H1 (cell line): ENCODE results near the gene GPA33. TPM values are rescaled to one million over a fixed set of nuclear protein-coding genes. Genes with fewer than 3 reads are reported as not detected.

Experiments used
- CTCF ChIA-PET: fragments of 300-600 bp; sonication (Branson Sonifier 250); formaldehyde crosslinking; loops from one replicate; lab custom pipeline; 2021; ENCODE audit not compliant: partially characterized antibody; lab: Charles Lee
- POLR2A ChIA-PET: fragments of 300-600 bp; sonication (Branson Sonifier 250); formaldehyde crosslinking; loops from one replicate; lab custom pipeline; 2021; ENCODE audit warnings: inconsistent platforms; ENCODE audit not compliant: partially characterized antibody; lab: Charles Lee
- DNase-seq, 2 experiments: peaks; one replicate each; pipeline versions ENCODE4 v3.0.0 to v3.0.0-alpha.2; 2010 to 2022; ENCODE audit warnings: low spot score in 2 of 2, low read depth in 1 of 2, mixed read lengths in 1 of 2
- FAIRE-seq: peaks from 2 replicates; lab custom pipeline; 2011; peaks lifted over from hg19 to GRCh38; lab: Jason Lieb, UNC
- H2AFZ ChIP-seq: 2 replicates; pipeline ENCODE4 v1.8.1; 2012; ENCODE audit warnings: low read length, inconsistent platforms
- H2AK5ac ChIP-seq: 2 replicates; pipeline ENCODE4 v1.6.1; 2013; ENCODE audit warnings: low read depth, low read length
- H2BK120ac ChIP-seq: replicated peaks from 2 replicates; pipeline ENCODE3; 2013; ENCODE audit warnings: low read depth, low read length, inconsistent platforms
- H2BK12ac ChIP-seq: 2 replicates; pipeline ENCODE4 v1.6.1; 2013; ENCODE audit warnings: low read depth, low read length
- H2BK15ac ChIP-seq: 2 replicates; pipeline ENCODE4 v1.6.1; 2013; ENCODE audit warnings: low read length
- H2BK20ac ChIP-seq: 2 replicates; pipeline ENCODE4 v1.6.1; 2013; ENCODE audit warnings: low read length
- H2BK5ac ChIP-seq: 2 replicates; pipeline ENCODE4 v1.6.1; 2013; ENCODE audit warnings: low read depth, low read length
- H3K14ac ChIP-seq: 2 replicates; pipeline ENCODE4 v1.6.1; 2013; ENCODE audit warnings: inconsistent platforms; ENCODE audit not compliant: insufficient read length
- H3K18ac ChIP-seq: 2 replicates; pipeline ENCODE4 v1.6.1; 2013; ENCODE audit warnings: low read length; ENCODE audit errors: extremely low read depth
- H3K23ac ChIP-seq: 2 replicates; pipeline ENCODE4 v1.6.1; 2013; ENCODE audit warnings: inconsistent platforms; ENCODE audit not compliant: insufficient read length
- H3K23me2 ChIP-seq: 2 replicates; pipeline ENCODE4 v1.6.1; 2013; ENCODE audit warnings: low read depth, low read length
- H3K27ac ChIP-seq: 2 replicates; pipeline ENCODE4 v1.6.1; 2011; ENCODE audit warnings: low read depth, low read length, inconsistent platforms
- H3K27me3 ChIP-seq, 4 experiments: replicated peaks in 1 of 4; 1 replicate in 1 of 4; 2 replicates in 3 of 4; pipeline versions ENCODE4 v1.6.1 to v1.8.1; 2011 to 2013; ENCODE audit warnings: low read length in 3 of 4, mild to moderate bottlenecking in 3 of 4, inconsistent platforms in 2 of 4, mixed read lengths in 2 of 4, moderate library complexity in 1 of 4; ENCODE audit not compliant: control insufficient read depth in 3 of 4, insufficient read depth in 3 of 4; ENCODE audit errors: extremely low read depth in 1 of 4
- H3K36me3 ChIP-seq, 4 experiments: 2 replicates each; pipeline versions ENCODE4 v1.6.1 to v1.8.1; 2011 to 2013; ENCODE audit warnings: mild to moderate bottlenecking in 4 of 4, low read length in 3 of 4, moderate library complexity in 2 of 4, control low read depth in 1 of 4, inconsistent platforms in 1 of 4; ENCODE audit not compliant: insufficient read depth in 4 of 4, control insufficient read depth in 2 of 4
- H3K4ac ChIP-seq: replicated peaks from 2 replicates; pipeline ENCODE3; 2013; ENCODE audit warnings: low read length, low read depth, mixed read lengths, inconsistent platforms; ENCODE audit not compliant: insufficient read length
- H3K4me1 ChIP-seq, 4 experiments: replicated peaks in 1 of 4; 1 replicate in 1 of 4; 2 replicates in 3 of 4; pipeline versions ENCODE4 v1.6.1 to v1.8.1; 2011 to 2013; ENCODE audit warnings: low read length in 3 of 4, inconsistent platforms in 2 of 4, mixed read lengths in 1 of 4; ENCODE audit not compliant: insufficient read depth in 4 of 4, control insufficient read depth in 3 of 4
- H3K4me2 ChIP-seq, 2 experiments: 2 replicates each; pipeline versions ENCODE4 v1.6.1 to v1.8.1; 2011 to 2013; ENCODE audit warnings: low read depth in 2 of 2, low read length in 2 of 2, control low read depth in 1 of 2, inconsistent platforms in 1 of 2, mild to moderate bottlenecking in 1 of 2; ENCODE audit not compliant: insufficient read depth in 1 of 2
- H3K4me3 ChIP-seq, 4 experiments: fragments of 200-600, 300-600 bp in 1 of 4; sonication (generic), shearing (Covaris generic), sonication (Bioruptor Twin) in 1 of 4; 2 replicates each; pipeline versions ENCODE4 v1.5.1 to v1.8.1; 2011 to 2016; ENCODE audit warnings: low read length in 4 of 4, low read depth in 3 of 4, control low read depth in 2 of 4, inconsistent platforms in 2 of 4, mild to moderate bottlenecking in 2 of 4, mixed read lengths in 1 of 4, moderate library complexity in 1 of 4; ENCODE audit not compliant: insufficient read depth in 2 of 4; ENCODE audit errors: extremely low read depth in 1 of 4
- H3K56ac ChIP-seq: replicated peaks from 2 replicates; pipeline ENCODE3; 2013; ENCODE audit warnings: low read depth, mild to moderate bottlenecking, mixed read lengths, low read length, inconsistent platforms; ENCODE audit not compliant: insufficient read length
- H3K79me1 ChIP-seq: 2 replicates; pipeline ENCODE4 v1.6.1; 2013; ENCODE audit warnings: low read depth, low read length, control low read depth
- H3K79me2 ChIP-seq, 2 experiments: 2 replicates each; pipeline versions ENCODE4 v1.6.1 to v1.8.1; 2012 to 2013; ENCODE audit warnings: low read length in 2 of 2, mild to moderate bottlenecking in 2 of 2, inconsistent platforms in 1 of 2; ENCODE audit not compliant: insufficient read depth in 2 of 2, control insufficient read depth in 1 of 2
- H3K9ac ChIP-seq, 4 experiments: replicated peaks in 1 of 4; 1 replicate in 1 of 4; 2 replicates in 3 of 4; pipeline versions ENCODE4 v1.6.1 to v1.8.1; 2011 to 2013; ENCODE audit warnings: low read depth in 3 of 4, low read length in 3 of 4, control low read depth in 2 of 4, mild to moderate bottlenecking in 2 of 4, moderate library complexity in 2 of 4, inconsistent platforms in 1 of 4; ENCODE audit errors: extremely low read depth in 1 of 4
- H3K9me3 ChIP-seq, 2 experiments: 2 replicates each; pipeline versions ENCODE4 v1.6.1 to v1.8.1; 2012 to 2013; ENCODE audit warnings: mild to moderate bottlenecking in 2 of 2, moderate library complexity in 2 of 2, control low read depth in 1 of 2, inconsistent platforms in 1 of 2, low read depth in 1 of 2, low read length in 1 of 2, mixed read lengths in 1 of 2; ENCODE audit not compliant: insufficient read depth in 2 of 2
- H4K20me1 ChIP-seq, 2 experiments: replicated peaks in 1 of 2; 2 replicates each; pipeline versions ENCODE3 to v1.8.1; 2011 to 2013; ENCODE audit warnings: inconsistent platforms in 2 of 2, low read length in 2 of 2, mild to moderate bottlenecking in 1 of 2; ENCODE audit not compliant: insufficient read depth in 2 of 2, control insufficient read depth in 1 of 2
- H4K5ac ChIP-seq: 2 replicates; pipeline ENCODE4 v1.6.1; 2013; ENCODE audit warnings: low read length, low read depth, mixed read lengths, inconsistent platforms; ENCODE audit not compliant: insufficient read length
- H4K8ac ChIP-seq: 2 replicates; pipeline ENCODE4 v1.8.0; 2013; ENCODE audit warnings: mild to moderate bottlenecking, moderate library complexity, low read length, inconsistent platforms; ENCODE audit not compliant: insufficient read depth; ENCODE audit errors: extremely low read depth
- H4K91ac ChIP-seq: replicated peaks from 2 replicates; pipeline ENCODE3; 2013; ENCODE audit warnings: low read length, mixed read lengths, inconsistent platforms; ENCODE audit not compliant: insufficient read length
- CHD1 ChIP-seq: IDR thresholded peaks from 2 replicates; pipeline ENCODE4 v1.6.1; 2012; ENCODE audit warnings: low read depth, low read length, improper control_type of control experiment
- CTBP2 ChIP-seq: IDR thresholded peaks from 2 replicates; pipeline ENCODE4 v1.7.0; 2011; ENCODE audit warnings: borderline replicate concordance, mild to moderate bottlenecking, moderate library complexity, mixed read lengths, low read length; ENCODE audit not compliant: insufficient read depth, insufficient read length
- GABPA ChIP-seq: IDR thresholded peaks from 2 replicates; pipeline ENCODE4 v1.6.1; 2011; ENCODE audit warnings: mild to moderate bottlenecking, low read length, moderate library complexity, borderline replicate concordance; ENCODE audit not compliant: insufficient read depth
- NANOG ChIP-seq: IDR thresholded peaks from 2 replicates; pipeline ENCODE4 v1.6.1; 2011; ENCODE audit warnings: low read length, low read depth, mild to moderate bottlenecking, inconsistent platforms; ENCODE audit not compliant: insufficient read depth, poor library complexity, severe bottlenecking
- SAP30 ChIP-seq: fragments of 300-600 bp; sonication (generic); IDR thresholded peaks from 2 replicates; pipeline ENCODE4 v1.7.1; 2012; ENCODE audit warnings: low read length, moderate library complexity, mild to moderate bottlenecking, inconsistent platforms; ENCODE audit not compliant: insufficient read depth, insufficient replicate concordance
- SP2 ChIP-seq: IDR thresholded peaks from 2 replicates; pipeline ENCODE4 v1.6.1; 2012; ENCODE audit warnings: mild to moderate bottlenecking, low read length, inconsistent platforms
- TAF1 ChIP-seq: IDR thresholded peaks from 2 replicates; pipeline ENCODE4 v1.6.1; 2011; ENCODE audit warnings: mild to moderate bottlenecking, low read depth, low read length
- WGBS, 2 experiments: shearing (Covaris generic) in 1 of 2; methylation state at CpG; one replicate each; pipeline versions ENCODE4 v1.1.6 to v1.1.7; 2013 to 2015; ENCODE audit warnings: low lambda C conversion rate in 2 of 2, mixed read lengths in 2 of 2, inconsistent platforms in 1 of 2, low coverage in 1 of 2, missing lambda C conversion rate in 1 of 2; ENCODE audit not compliant: insufficient replicate concordance in 2 of 2, insufficient coverage in 1 of 2, insufficient read length in 1 of 2; ENCODE audit errors: extremely low coverage in 1 of 2, missing lambda C conversion rate in 1 of 2; 5-methylcytosine and 5-hydroxymethylcytosine counted together
- polyA plus RNA-seq, 7 experiments: library from polyadenylated mRNA; depleted of rRNA in 3 of 7; stranded (reverse) in 5 of 7; unstranded in 2 of 7; fragments of >200 nt in 5 of 7; fragments of 200-250 nt in 2 of 7; gene quantifications; 1 replicate in 5 of 7; 2 replicates in 1 of 7; 4 replicates in 1 of 7; pipeline versions ENCODE4 v1.2.1 to v1.2.3, GENCODE V29; 2011 to 2013; ENCODE audit warnings: missing spikeins in 2 of 7, mixed read lengths in 2 of 7
- total RNA-seq: library from RNA; stranded (reverse); fragmentation: NEBNext Ultra II Directional; extraction: Animal tissue kit (Norgen Biotek cat#: 25700); gene quantifications from 2 replicates; pipeline ENCODE4 v1.2.1, GENCODE V29; 2021

The GPA33 gene
- total and polyA plus RNA-seq, 2 of the 8 experiments (the other 6 are each of a cell fraction or from before 2014, with no cell fraction given): 0.19 to 0.67 TPM

DNA sequence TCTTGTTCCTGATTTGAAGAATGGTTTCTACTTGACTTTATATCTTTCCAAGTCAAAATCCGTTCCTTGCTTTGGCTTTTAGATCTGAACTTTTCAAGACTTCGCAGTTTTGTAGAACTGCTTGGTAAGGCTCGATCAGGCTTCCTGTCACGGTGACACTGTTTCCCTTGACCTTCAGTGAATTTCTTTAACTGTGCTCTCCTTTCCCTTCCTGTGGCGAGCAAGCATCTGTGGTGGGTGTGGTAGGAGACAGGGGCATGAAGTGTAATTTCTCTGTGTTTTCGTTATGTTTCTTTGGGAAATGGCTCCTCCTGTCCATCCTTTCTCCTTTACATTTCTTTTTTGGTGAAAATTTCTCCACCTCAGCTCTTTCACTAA lies 14.1 kb upstream of the GPA33 start:
- Histone ChIP-seq H3K4me2 (no peak overlapping the region), H2AK5ac (peak overlapping the region; percentile 44; the same call in 1 of the 2 replicates), H4K5ac (no peak overlapping the region), H3K27me3 (no peaks in the 10 kb centered on the region), H3K79me2 (no peaks in the 10 kb centered on the region), H3K14ac (no peak overlapping the region), H3K9ac (no peak overlapping the region), H3K4me1 (peaks cover 0 to 16% (median 6%) of the 10 kb centered on the region in 4 experiments; a peak in 5 of 7 replicates), H3K4me3 (no peak overlapping the region), H2BK120ac (no peak overlapping the region), H3K18ac (0 out of 2 replicates have a peak overlapping the region, but pooled peaks have one; percentile 1), H2BK20ac (peak overlapping the region; percentile 89; the same call in 1 of the 2 replicates), H3K9me3 (peaks cover 0 to 3% of the 10 kb centered on the region in 2 experiments; a peak in 1 of 4 replicates), H3K36me3 (no peaks in the 10 kb centered on the region), H2BK15ac (0 out of 2 replicates have a peak overlapping the region, but pooled peaks have one; percentile 83), H2AFZ (peak overlapping the region; percentile 79; the same call in 1 of the 2 replicates), H3K79me1 (no peaks in the 10 kb centered on the region), H3K4ac (no peak overlapping the region), H4K91ac (peak overlapping the region; percentile 87), H4K20me1 (no peaks in the 10 kb centered on the region), H2BK12ac (peak overlapping the region; percentile 50; the same call in 1 of the 2 replicates), H2BK5ac (peak overlapping the region; percentile 71; the same call in 1 of the 2 replicates), H3K23me2 (no peaks in the 10 kb centered on the region), H3K23ac (no peak overlapping the region), H3K56ac (no peak overlapping the region), H3K27ac (no peak overlapping the region), H4K8ac (no peak overlapping the region)
- DNase-seq (no peak), FAIRE-seq (no peak)
- POLR2A ChIA-PET: interaction anchor here (0.6 to 1.1 kb wide), 2 partner anchors 19 to 116 kb away, joined by 3 read pairs; partner anchors contain the start of gene POU2F1
- WGBS, 2 experiments: 81% methylated on average over 6 of the region's 6 CpGs; no CpG with 5 or more reads in 1 of the 2 experiments
- CTCF ChIA-PET: interaction anchor here (0.6 to 1.8 kb wide), 14 partner anchors 11 to 334 kb away, joined by 3 to 7 read pairs (median 3); no protein-coding TSS in a partner anchor
- TF ChIP-seq TAF1 (no peak), CHD1 (no peak), NANOG (no peak), CTBP2 (no peak), GABPA (no peak), SP2 (no peak), SAP30 (no peak)
